ENCODE data around the gene PDGFA.

GRCh38 chr7:494259-494687, 25.4 kb downstream of the PDGFA start:
- TF ChIP-seq ZNF138 (CRISPR knock-in tag; conservative IDR thresholded peaks at IDR 0.05), result no peak
- no peak for TF ChIP-seq CTCF (IDR thresholded peaks at IDR 0.05)
- no peak for TF ChIP-seq ZNF512 (CRISPR knock-in tag; IDR thresholded peaks at IDR 0.05; ENCODE audit: borderline replicate concordance)
